Fibroblast of villous mesenchyme (primary cell): Measurements from ENCODE around the gene ASPA. TPM values are rescaled to one million over a fixed set of nuclear protein-coding genes. Genes with fewer than 3 reads are reported as not detected.
"Not testable (repeated sequence)": the region's sequence is repeated elsewhere in the genome, so short reads cannot be mapped to it uniquely, and the experiment has no call there.

Experiments
- DNase-seq: peaks from one replicate; pipeline ENCODE4 v3.0.0-alpha.2; 2010; ENCODE audit warnings: low read depth
- H3K4me3 ChIP-seq: 2 replicates; pipeline ENCODE4 v1.5.1; 2011; ENCODE audit warnings: low read depth, mild to moderate bottlenecking, low read length
- CTCF ChIP-seq: IDR thresholded peaks from 2 replicates; pipeline ENCODE4 v1.5.1; 2012; ENCODE audit warnings: low read depth, mild to moderate bottlenecking, low read length; ENCODE audit not compliant: insufficient read depth
- total RNA-seq: library from RNA; depleted of rRNA; stranded (reverse); fragments of >200 nt; gene quantifications from 2 replicates; pipeline ENCODE4 v1.2.3, GENCODE V29; 2012

Gene ASPA
- total RNA-seq, 1 donor, result under 0.01 TPM

- no peak overlapping the region for H3K4me3 ChIP-seq
- no peak for TF ChIP-seq CTCF
- DNase-seq, result no peak
These were observed 31.3 kb downstream of the ASPA start for GRCh38 chr17:3507071-3507470.

DNA sequence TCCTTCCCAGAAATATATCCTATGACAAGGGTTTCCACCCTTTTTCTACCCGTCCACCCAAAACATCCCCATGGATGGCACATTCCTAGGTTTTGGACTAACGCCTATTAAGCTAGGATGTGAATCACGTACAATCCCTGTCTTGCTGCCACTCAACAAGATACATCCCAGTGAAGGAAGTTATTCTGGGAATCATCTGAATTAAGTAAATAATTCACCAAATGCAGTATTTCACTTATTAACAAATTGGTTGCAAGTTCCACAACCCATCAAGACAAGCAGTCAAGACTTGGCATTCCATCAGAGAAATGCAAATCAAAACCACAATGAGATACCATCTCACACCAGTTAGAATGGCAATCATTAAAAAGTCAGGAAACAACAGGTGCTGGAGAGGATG lies 32.1 kb downstream of the ASPA start:
- no peak for DNase-seq
- no peak for TF ChIP-seq CTCF
- no peak overlapping the region for H3K4me3 ChIP-seq

DNA sequence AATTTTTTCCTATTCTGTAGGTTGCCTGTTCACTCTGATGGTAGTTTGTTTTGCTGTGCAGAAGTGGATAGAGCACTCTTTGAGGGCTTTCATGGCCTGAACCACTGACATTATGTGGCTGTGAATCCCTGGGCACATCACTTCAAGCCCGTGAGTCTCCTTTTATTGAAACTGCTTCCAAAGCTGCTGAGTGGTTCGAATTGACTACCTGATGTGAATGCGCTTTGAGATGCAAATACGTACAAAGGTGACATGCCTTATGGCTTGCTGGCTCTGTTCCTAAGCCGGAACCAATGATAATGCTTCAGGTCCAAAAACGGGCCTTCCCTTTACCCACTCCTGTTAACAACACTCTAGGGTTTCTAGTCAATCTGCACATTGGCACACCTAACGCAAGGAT lies 34.3 kb downstream of the ASPA start:
- DNase-seq, result no peak
- no peak overlapping the region for H3K4me3 ChIP-seq
- no peak for TF ChIP-seq CTCF

DNA sequence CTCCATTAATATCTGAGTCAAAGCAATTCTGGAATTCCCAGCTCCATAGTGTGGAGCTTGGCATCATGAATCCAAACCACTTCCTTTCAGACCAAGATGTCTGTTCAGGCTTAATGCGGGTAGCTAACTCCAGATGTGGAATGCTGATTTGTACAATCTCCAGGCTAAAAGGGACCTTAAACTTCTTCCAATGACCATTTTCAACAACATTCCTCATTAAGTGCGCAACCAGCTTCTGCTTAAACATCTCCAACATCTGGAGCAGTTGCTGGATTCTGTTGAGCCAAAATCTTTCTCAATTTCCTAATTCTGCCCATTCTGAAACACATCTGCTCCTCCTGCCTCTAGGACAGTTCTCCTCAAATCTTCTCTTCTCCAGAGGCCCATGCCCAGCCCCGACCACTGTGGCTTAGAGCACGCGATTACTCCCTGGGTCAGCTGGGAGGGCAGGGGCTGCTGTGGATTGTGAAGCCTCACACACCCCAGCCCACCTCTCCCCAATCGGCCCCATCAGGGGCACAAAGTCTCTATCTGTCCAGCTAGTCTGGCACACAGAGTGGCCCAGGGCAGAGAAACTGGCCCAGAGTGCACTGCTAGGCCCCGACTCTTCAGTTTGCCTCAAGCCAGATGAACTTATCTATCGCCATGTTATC lies 36.2 kb downstream of the ASPA start:
- H3K4me3 ChIP-seq, result peak overlapping the region; percentile 5
- DNase-seq, result peak; percentile 12
- no peak for TF ChIP-seq CTCF

- peak; percentile 55 for DNase-seq
- peak overlapping the region; percentile 43 for H3K4me3 ChIP-seq
- TF ChIP-seq CTCF, result no peak
These were observed 36.8 kb downstream of the ASPA start for GRCh38 chr17:3512505-3513171.

DNA sequence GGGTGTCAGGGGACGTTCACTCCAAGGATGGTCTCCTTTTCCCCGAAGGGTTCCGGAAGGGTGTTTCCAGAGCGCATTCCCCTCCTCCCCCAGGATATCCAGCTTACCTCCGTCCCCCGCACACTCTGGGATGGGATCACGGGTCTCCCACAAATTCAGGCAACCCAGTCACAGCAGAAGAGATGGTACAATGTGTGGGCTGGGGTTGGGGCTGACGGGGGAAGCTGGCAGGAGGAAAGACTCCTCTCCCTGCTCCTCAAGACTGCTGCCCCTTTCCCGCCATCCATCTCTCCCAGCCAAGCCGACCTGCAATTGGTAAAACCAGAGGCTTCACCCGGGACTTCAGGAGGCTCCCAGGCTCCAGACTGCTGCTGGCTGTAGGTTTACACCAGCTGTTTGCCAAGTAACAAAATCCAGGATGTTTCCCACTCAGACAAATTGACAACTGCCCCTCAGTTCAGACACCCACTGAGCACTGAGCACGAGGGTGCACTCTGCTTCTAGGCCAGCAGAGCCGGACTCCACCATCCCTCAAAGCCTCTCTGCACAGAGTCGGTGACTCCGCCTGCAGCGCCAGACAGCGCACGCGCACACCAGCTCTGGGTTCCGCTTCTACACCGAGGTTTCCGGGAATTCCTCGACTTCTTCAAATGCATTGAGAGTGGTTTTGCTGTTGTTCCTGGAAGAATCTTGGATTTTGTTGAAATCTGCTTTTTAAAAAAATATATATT lies 37.7 kb downstream of the ASPA start:
- TF ChIP-seq CTCF, result no peak
- DNase-seq, result peak; percentile 32
- H3K4me3 ChIP-seq, result peak overlapping the region; percentile 43

- not testable (repeated sequence) for DNase-seq, H3K4me3 ChIP-seq
These were observed 38.4 kb downstream of the ASPA start for GRCh38 chr17:3514167-3514566.
